Endothelial cell of umbilical vein (primary cell): ENCODE data around the gene TOM1. TPM values are rescaled to one million over a fixed set of nuclear protein-coding genes. Genes with fewer than 3 reads are reported as not detected.
A peak's percentile ranks its signal among the peaks of the same experiment; 100 is the strongest.

Experiments
- BruUV-seq: library from RNA; stranded (reverse); fragments of 400-500 nt; replicated peaks from 2 replicates; lab custom pipeline; 2021; lab: Mats Ljungman, UMichigan
- CTCF ChIA-PET: fragments of 300-600, 350-600 bp; sonication (Branson Sonifier 250); formaldehyde crosslinking; loops from one replicate; lab custom pipeline; 2021; ENCODE audit warnings: antibody characterized with exemption, inconsistent platforms; lab: Charles Lee
- POLR2A ChIA-PET: fragments of 300-600, 350-600 bp; sonication (Branson Sonifier 250); formaldehyde crosslinking; loops from one replicate; lab custom pipeline; 2021; ENCODE audit warnings: antibody characterized with exemption, inconsistent platforms; lab: Charles Lee
- DNase-seq: peaks from one replicate; pipeline ENCODE4 v3.0.0-alpha.2; 2011; ENCODE audit warnings: low read depth, low spot score
- FAIRE-seq: peaks from 2 replicates; lab custom pipeline; 2011; peaks lifted over from hg19 to GRCh38; lab: Jason Lieb, UNC
- H2AFZ ChIP-seq: 2 replicates; pipeline ENCODE4 v1.6.0; 2012; ENCODE audit warnings: low read depth, low read length, control low read depth, inconsistent platforms
- H3K27ac ChIP-seq: 2 replicates; pipeline ENCODE4 v1.5.1; 2011; ENCODE audit warnings: low read depth, mild to moderate bottlenecking, control low read depth, low read length, moderate library complexity; ENCODE audit not compliant: insufficient read depth
- H3K27me3 ChIP-seq, 2 experiments: 2 replicates each; pipeline versions ENCODE4 v1.6.0 to v1.6.1; 2011; ENCODE audit warnings: low read length in 2 of 2, mixed read lengths in 1 of 2; ENCODE audit not compliant: control insufficient read depth in 2 of 2, insufficient read depth in 2 of 2
- H3K36me3 ChIP-seq, 2 experiments: 2 replicates in 1 of 2; 3 replicates in 1 of 2; pipeline ENCODE4 v1.5.1; 2011; ENCODE audit warnings: low read length in 2 of 2, mild to moderate bottlenecking in 1 of 2, moderate library complexity in 1 of 2; ENCODE audit not compliant: control insufficient read depth in 2 of 2, insufficient read depth in 2 of 2; ENCODE audit errors: extremely low read depth in 1 of 2
- H3K4me1 ChIP-seq: 3 replicates; pipeline ENCODE4 v1.5.1; 2011; ENCODE audit warnings: mild to moderate bottlenecking, low read length; ENCODE audit not compliant: control insufficient read depth, insufficient read depth; ENCODE audit errors: extremely low read depth
- H3K4me2 ChIP-seq: 2 replicates; pipeline ENCODE4 v1.6.1; 2011; ENCODE audit warnings: low read length, control low read depth, mixed read lengths; ENCODE audit not compliant: insufficient read depth
- H3K4me3 ChIP-seq, 3 experiments: fragments of 200-600 bp in 1 of 3; sonication (generic), shearing (Covaris generic) in 1 of 3; replicated peaks in 1 of 3; 2 replicates each; pipeline ENCODE4 v1.5.1; 2011 to 2016; ENCODE audit warnings: control low read depth in 3 of 3, low read length in 3 of 3, mild to moderate bottlenecking in 2 of 3, inconsistent platforms in 1 of 3, low read depth in 1 of 3, moderate library complexity in 1 of 3; ENCODE audit not compliant: insufficient read depth in 1 of 3
- H3K79me2 ChIP-seq: 2 replicates; pipeline ENCODE4 v1.6.0; 2012; ENCODE audit warnings: low read length, inconsistent platforms; ENCODE audit not compliant: control insufficient read depth, insufficient read depth
- H3K9ac ChIP-seq: replicated peaks from 2 replicates; pipeline ENCODE3; 2011; ENCODE audit warnings: low read length, control low read depth; ENCODE audit not compliant: insufficient read depth; ENCODE audit errors: extremely low read depth
- H3K9me1 ChIP-seq: replicated peaks from 3 replicates; pipeline ENCODE4 v1.6.0; 2011; ENCODE audit warnings: mild to moderate bottlenecking, low read length; ENCODE audit not compliant: control insufficient read depth, insufficient read depth; ENCODE audit errors: extremely low read depth
- H3K9me3 ChIP-seq: replicated peaks from 2 replicates; pipeline ENCODE4 v1.5.1; 2012; ENCODE audit warnings: low read length, inconsistent platforms; ENCODE audit not compliant: control insufficient read depth, insufficient read depth
- H4K20me1 ChIP-seq: replicated peaks from 2 replicates; pipeline ENCODE3; 2011; ENCODE audit warnings: mild to moderate bottlenecking, low read length; ENCODE audit not compliant: control insufficient read depth, insufficient read depth; ENCODE audit errors: extremely low read depth
- CTCF ChIP-seq, 2 donors: IDR thresholded peaks; 1 replicate in 1 of 2; 2 replicates in 1 of 2; pipeline ENCODE4 v1.5.1; 2011; ENCODE audit warnings: low read length in 2 of 2, mild to moderate bottlenecking in 2 of 2, moderate library complexity in 2 of 2, control low read depth in 1 of 2, inconsistent platforms in 1 of 2, low read depth in 1 of 2; ENCODE audit not compliant: insufficient read depth in 1 of 2; ENCODE audit errors: extremely low read depth in 1 of 2
- EZH2 ChIP-seq: IDR thresholded peaks from 2 replicates; pipeline ENCODE4 v1.6.1; 2012; ENCODE audit warnings: borderline replicate concordance, low read depth, mild to moderate bottlenecking, moderate library complexity, low read length, inconsistent platforms; ENCODE audit not compliant: severe bottlenecking
- FOS ChIP-seq: IDR thresholded peaks from 2 replicates; pipeline ENCODE4 v1.6.1; 2011; ENCODE audit warnings: mild to moderate bottlenecking, low read length, moderate library complexity, borderline replicate concordance; ENCODE audit not compliant: insufficient read depth
- GATA2 ChIP-seq: IDR thresholded peaks from 2 replicates; pipeline ENCODE4 v1.7.0; 2011; ENCODE audit warnings: low read depth, mild to moderate bottlenecking, moderate library complexity, mixed read lengths, low read length; ENCODE audit not compliant: insufficient read length, insufficient read depth
- JUN ChIP-seq: IDR thresholded peaks from 2 replicates; pipeline ENCODE4 v1.6.1; 2011; ENCODE audit warnings: borderline replicate concordance, low read depth; ENCODE audit not compliant: insufficient read length, insufficient read depth
- MAX ChIP-seq: IDR thresholded peaks from 2 replicates; pipeline ENCODE4 v1.6.1; 2011; ENCODE audit not compliant: insufficient read depth, insufficient read length
- MYC ChIP-seq: IDR thresholded peaks from one replicate; pipeline ENCODE4 v1.6.1; 2011; ENCODE audit warnings: mild to moderate bottlenecking, low read depth, low read length
- POLR2A ChIP-seq: IDR thresholded peaks from 2 replicates; pipeline ENCODE4 v1.6.1; 2012; ENCODE audit warnings: low read depth, mild to moderate bottlenecking, control low read depth, low read length
- POLR2AphosphoS5 ChIP-seq: IDR thresholded peaks from 2 replicates; pipeline ENCODE4 v1.6.1; 2012; ENCODE audit warnings: low read depth, mild to moderate bottlenecking, control low read depth, low read length, moderate library complexity; ENCODE audit not compliant: insufficient read depth
- dilution Hi-C: fragments of 300-500 bp; cut with MboI; formaldehyde crosslinking; loops from one replicate; pipeline ENCODE4 v1.15.0; 2019; ENCODE audit warnings: low sequenced_read_pairs; ENCODE audit not compliant: extremely low pct_ligation_motif_present
- intact Hi-C: fragments of 100-400 bp; cut with micrococcal nuclease; formaldehyde crosslinking; loops from one replicate; pipeline ENCODE4 v1.10.0; 2022
- polyA plus RNA-seq, 4 experiments: library from polyadenylated mRNA; depleted of rRNA in 3 of 4; stranded (reverse) in 3 of 4; unstranded in 1 of 4; fragments of >200 nt; gene quantifications; 2 replicates each; pipeline versions ENCODE4 v1.2.1 to v1.2.3, GENCODE V29; 2011 to 2012; ENCODE audit warnings: missing spikeins in 1 of 4
- total RNA-seq: library from RNA; stranded (reverse); gene quantifications from 2 replicates; pipeline ENCODE4 v1.2.3, GENCODE V29; 2021

TOM1 gene
- total and polyA plus RNA-seq, 2 donors (not counting 3 experiments of a cell fraction or from before 2014, with no cell fraction given), result 36.4 to 74.4 TPM

- POLR2A ChIA-PET, result interaction anchor here (0.7 kb wide), 1 partner anchor 15 kb away, joined by 3 read pairs; no protein-coding TSS in a partner anchor
- peaks cover 0 to 3% of the 10 kb centered on the region in 2 experiments for H3K36me3 ChIP-seq
- DNase-seq, result no peak
- H3K9ac ChIP-seq, result no peak overlapping the region
- H3K4me3 ChIP-seq, result no peak overlapping the region
- peaks cover 13% of the 10 kb centered on the region for H3K79me2 ChIP-seq
- no TSS peak for BruUV-seq
- TF ChIP-seq POLR2AphosphoS5 (no peak), CTCF (IDR thresholded peaks at IDR 0.05; ENCODE audit: extremely low read depth in 1 of 2, insufficient read depth in 1 of 2, low read depth in 1 of 2, low read length in 2 of 2) (no peak)
- H4K20me1 ChIP-seq, result no peaks in the 10 kb centered on the region
- no peak overlapping the region for H2AFZ ChIP-seq
- dilution Hi-C loops (no loop called here), intact Hi-C loops (no loop called here)
- no peaks in the 10 kb centered on the region for H3K9me1 ChIP-seq
- H3K27me3 ChIP-seq, result no peaks in the 10 kb centered on the region
- H3K27ac ChIP-seq, result no peak overlapping the region
- H3K4me2 ChIP-seq, result no peak overlapping the region
- no peak for FAIRE-seq
- CTCF ChIA-PET, result interaction anchor here (1.0 kb wide), 1 partner anchor 28 kb away, joined by 4 read pairs; no protein-coding TSS in a partner anchor
- H3K4me1 ChIP-seq, result peaks cover 34% of the 10 kb centered on the region
- H3K9me3 ChIP-seq, result no peaks in the 10 kb centered on the region
Observed at GRCh38 chr22:35378621-35379020, 78.9 kb downstream of the TOM1 start.

DNA sequence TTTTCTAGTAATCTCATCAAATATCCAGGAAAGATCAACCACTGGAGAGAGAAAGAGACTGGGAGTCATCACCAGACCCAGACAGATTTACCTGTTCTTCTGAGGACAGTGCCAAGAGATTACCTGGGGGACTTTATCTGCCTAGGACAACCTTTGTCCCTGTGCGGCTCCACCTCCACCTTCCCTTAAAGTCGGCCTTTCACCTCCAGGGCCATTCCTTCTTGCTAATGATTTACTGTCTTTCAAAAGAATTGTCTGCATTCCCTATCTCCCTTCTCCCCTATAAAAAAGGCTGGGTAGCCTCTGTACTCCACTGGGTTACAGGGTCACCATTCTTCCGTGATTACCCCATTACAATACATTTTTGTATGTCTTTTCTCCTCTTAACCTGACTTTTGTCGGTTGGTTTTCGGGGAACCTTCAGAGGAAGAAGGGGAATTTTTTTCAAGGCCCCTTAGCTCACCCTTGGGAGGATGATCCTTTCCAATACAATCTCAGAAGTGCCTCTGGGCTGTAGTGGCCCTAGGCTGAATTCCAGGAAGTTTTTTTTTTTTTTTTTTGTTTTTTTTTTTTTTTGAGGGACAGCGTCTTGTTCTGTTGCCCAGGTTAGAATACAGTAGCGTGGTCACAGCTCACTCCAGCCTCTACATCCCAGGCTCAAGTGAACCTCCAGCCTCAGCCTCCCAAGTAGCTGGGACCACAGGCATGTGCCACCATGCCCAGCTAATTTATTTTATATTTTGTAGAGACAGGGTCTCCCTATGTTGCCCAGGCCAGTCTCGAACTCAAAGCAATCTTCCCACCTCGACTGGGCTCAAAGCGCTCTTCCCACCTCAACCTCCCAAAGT lies 79.7 kb downstream of the TOM1 start:
- no peaks in the 10 kb centered on the region for H3K9me1 ChIP-seq
- no peaks in the 10 kb centered on the region for H3K9me3 ChIP-seq
- no peaks in the 10 kb centered on the region for H4K20me1 ChIP-seq
- TF ChIP-seq FOS (no peak), CTCF (IDR thresholded peaks at IDR 0.05; ENCODE audit: extremely low read depth in 1 of 2, insufficient read depth in 1 of 2, low read depth in 1 of 2, low read length in 2 of 2) (no peak), JUN (no peak), MAX (no peak), MYC (no peak), POLR2A (no peak), POLR2AphosphoS5 (no peak), GATA2 (no peak), EZH2 (no peak)
- H3K4me3 ChIP-seq, result no peak overlapping the region
- peaks cover 34% of the 10 kb centered on the region for H3K4me1 ChIP-seq
- intact Hi-C loops (no loop called here), dilution Hi-C loops (no loop called here)
- peaks cover 13% of the 10 kb centered on the region for H3K79me2 ChIP-seq
- no peak overlapping the region for H3K4me2 ChIP-seq
- POLR2A ChIA-PET, result no interaction called here
- H3K27ac ChIP-seq, result no peak overlapping the region
- no TSS peak for BruUV-seq
- H3K27me3 ChIP-seq, result no peaks in the 10 kb centered on the region
- H3K36me3 ChIP-seq, result peaks cover 0 to 7% of the 10 kb centered on the region in 2 experiments
- FAIRE-seq (peak; percentile 31), DNase-seq (no peak)
- H3K9ac ChIP-seq, result no peak overlapping the region
- no peak overlapping the region for H2AFZ ChIP-seq
- CTCF ChIA-PET, result interaction anchor here (1.0 to 3.3 kb wide), 3 partner anchors 13 to 29 kb away, joined by 3 to 32 read pairs (median 4); no protein-coding TSS in a partner anchor
